A172 (cell line): ENCODE data around the gene CD40. TPM values are rescaled to one million over a fixed set of nuclear protein-coding genes. Genes with fewer than 3 reads are reported as not detected.
A peak's percentile ranks its signal among the peaks of the same experiment; 100 is the strongest.
"Not testable (repeated sequence)": the region's sequence is repeated elsewhere in the genome, so short reads cannot be mapped to it uniquely, and the experiment has no call there.

Experiments
- DNase-seq: peaks from one replicate; pipeline ENCODE4 v3.0.0-alpha.2; 2015; ENCODE audit warnings: low spot score
- total RNA-seq: library from RNA; depleted of rRNA; stranded (reverse); fragments of >200 nt; shearing (Covaris generic); gene quantifications from 2 replicates; pipeline ENCODE4 v1.2.3, GENCODE V29; 2014

The CD40 gene
- total RNA-seq, 1 experiment from 2014 or later = not detected

GRCh38 chr20:46093531-46093930 is 24.6 kb upstream of the CD40 start:
- no peak for DNase-seq

GRCh38 chr20:46099491-46100287 is 18.4 kb upstream of the CD40 start:
- DNase-seq = no peak

GRCh38 chr20:46100444-46100843 is 17.7 kb upstream of the CD40 start:
- not testable (repeated sequence) for DNase-seq

- DNase-seq = no peak
Observed at GRCh38 chr20:46100988-46101387, 17.1 kb upstream of the CD40 start.

GRCh38 chr20:46101957-46102356 is 16.2 kb upstream of the CD40 start:
- DNase-seq = no peak

GRCh38 chr20:46102940-46103339 is 15.2 kb upstream of the CD40 start:
- DNase-seq = no peak

GRCh38 chr20:46104262-46104661 is 13.9 kb upstream of the CD40 start:
- DNase-seq = no peak

- DNase-seq = no peak
Observed at GRCh38 chr20:46107061-46107460, 11.1 kb upstream of the CD40 start.

GRCh38 chr20:46108435-46108841 is 9.7 kb upstream of the CD40 start:
- no peak for DNase-seq

- no peak for DNase-seq
Observed at GRCh38 chr20:46108976-46109375, 9.1 kb upstream of the CD40 start.

GRCh38 chr20:46111028-46111835 is 6.9 kb upstream of the CD40 start:
- DNase-seq = no peak

GRCh38 chr20:46111836-46112212 is 6.3 kb upstream of the CD40 start:
- DNase-seq = no peak

GRCh38 chr20:46112430-46113112 is 5.5 kb upstream of the CD40 start:
- no peak for DNase-seq

GRCh38 chr20:46113113-46113470 is 5.0 kb upstream of the CD40 start:
- no peak for DNase-seq

- DNase-seq = no peak
Observed at GRCh38 chr20:46114449-46114848, 3.7 kb upstream of the CD40 start.

- no peak for DNase-seq
Observed at GRCh38 chr20:46118481-46119020, 437 bp downstream of the CD40 start.

- no peak for DNase-seq
Observed at GRCh38 chr20:46119028-46119546, 973 bp downstream of the CD40 start.

GRCh38 chr20:46119547-46119946 is 1.4 kb downstream of the CD40 start:
- no peak for DNase-seq

- DNase-seq = no peak
Observed at GRCh38 chr20:46120136-46120535, 2.0 kb downstream of the CD40 start.

- no peak for DNase-seq
Observed at GRCh38 chr20:46121184-46121930, 3.2 kb downstream of the CD40 start.

GRCh38 chr20:46122071-46122470 is 4.0 kb downstream of the CD40 start:
- peak; percentile 78 for DNase-seq
